Measurements from ENCODE around the gene INPP5F.

DNA sequence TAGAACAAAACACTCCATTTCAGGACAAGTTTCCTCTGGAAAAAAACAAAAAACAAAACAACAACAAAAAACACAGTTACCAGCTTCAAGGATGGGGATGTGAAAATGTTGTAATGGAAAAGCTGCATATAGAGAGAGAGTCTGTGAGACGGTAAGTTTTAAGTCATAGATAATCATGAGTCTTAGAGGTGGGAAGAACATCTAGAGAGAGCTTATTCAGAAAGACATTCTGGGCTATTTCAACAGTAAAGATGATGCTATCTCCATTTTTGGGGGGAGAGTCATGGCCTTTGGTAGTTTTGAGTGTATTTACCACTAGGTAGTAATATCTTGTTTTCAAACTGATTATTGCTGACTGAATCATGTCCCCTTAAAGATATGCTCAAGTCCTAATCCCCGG, 23.3 kb upstream of the INPP5F start:
- TF ChIP-seq EZH2 (IDR thresholded peaks at IDR 0.05; ENCODE audit: insufficient read depth, poor library complexity, severe bottlenecking) (no peak), EZH2phosphoT487 (IDR thresholded peaks at IDR 0.05; ENCODE audit: insufficient read depth, low read depth) (no peak)
